Keratinocyte (primary cell): ENCODE measurements around the gene SMAD5.

ENCODE experiments used
- EZH2 ChIP-seq: IDR thresholded peaks from one replicate; pipeline ENCODE4 v1.6.1; 2012; ENCODE audit warnings: inconsistent platforms, mild to moderate bottlenecking, low read length, moderate library complexity
- TF ChIP-seq, protein P1 (sequence below), 3 experiments: IDR thresholded peaks in 1 of 3; conservative IDR thresholded peaks in 1 of 3; optimal IDR thresholded peaks in 1 of 3; 2 replicates in 2 of 3; 3 replicates in 1 of 3; pipeline versions ENCODE3 to v1.5.1; 2011; ENCODE audit warnings: low read length in 3 of 3, mild to moderate bottlenecking in 3 of 3, moderate library complexity in 2 of 3, control low read depth in 1 of 3, inconsistent platforms in 1 of 3; ENCODE audit not compliant: insufficient read depth in 2 of 3; ENCODE audit errors: extremely low read depth in 1 of 3

DNA sequence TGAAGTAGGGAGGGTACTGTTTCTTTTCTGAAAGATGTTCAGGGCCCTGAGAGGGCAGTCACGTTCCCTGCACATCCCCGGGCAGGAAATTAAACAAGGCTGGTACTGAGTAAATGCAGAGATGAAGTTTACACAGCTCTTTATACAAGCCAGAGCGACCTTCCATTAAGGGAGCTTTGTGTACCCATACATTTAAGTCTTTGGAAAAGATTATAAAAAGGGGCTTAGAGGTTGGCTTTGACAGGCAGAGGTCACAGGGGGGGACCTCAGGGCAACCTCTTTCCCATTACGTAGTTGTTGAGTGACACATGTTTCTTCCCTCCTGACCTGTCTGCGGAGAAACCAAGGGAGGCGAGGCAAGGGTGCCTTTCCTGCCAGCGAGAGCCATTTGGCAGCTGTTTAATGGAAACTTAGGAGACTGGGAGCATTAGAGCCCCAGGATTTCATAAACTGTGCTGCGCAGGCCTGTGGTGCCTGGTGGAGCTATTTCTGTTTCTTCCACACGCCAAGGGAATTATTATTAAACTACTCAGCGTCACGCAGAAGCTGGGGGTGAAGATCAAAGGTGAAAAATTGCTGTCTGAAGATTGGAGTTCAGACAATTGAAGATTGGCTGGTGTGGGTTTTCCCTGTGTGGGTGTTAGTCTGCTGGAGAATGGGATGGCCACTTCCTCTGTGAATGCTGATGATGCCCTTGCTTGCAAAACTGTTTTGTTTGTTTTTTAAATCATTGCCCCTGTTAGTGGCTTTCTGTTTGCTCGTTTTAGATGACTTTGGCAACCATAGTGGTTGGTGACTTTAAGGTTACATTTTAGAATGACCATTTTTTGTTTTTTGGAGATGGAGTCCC is 63.6 kb downstream of the SMAD5 start:
- TF ChIP-seq, protein P1, sequence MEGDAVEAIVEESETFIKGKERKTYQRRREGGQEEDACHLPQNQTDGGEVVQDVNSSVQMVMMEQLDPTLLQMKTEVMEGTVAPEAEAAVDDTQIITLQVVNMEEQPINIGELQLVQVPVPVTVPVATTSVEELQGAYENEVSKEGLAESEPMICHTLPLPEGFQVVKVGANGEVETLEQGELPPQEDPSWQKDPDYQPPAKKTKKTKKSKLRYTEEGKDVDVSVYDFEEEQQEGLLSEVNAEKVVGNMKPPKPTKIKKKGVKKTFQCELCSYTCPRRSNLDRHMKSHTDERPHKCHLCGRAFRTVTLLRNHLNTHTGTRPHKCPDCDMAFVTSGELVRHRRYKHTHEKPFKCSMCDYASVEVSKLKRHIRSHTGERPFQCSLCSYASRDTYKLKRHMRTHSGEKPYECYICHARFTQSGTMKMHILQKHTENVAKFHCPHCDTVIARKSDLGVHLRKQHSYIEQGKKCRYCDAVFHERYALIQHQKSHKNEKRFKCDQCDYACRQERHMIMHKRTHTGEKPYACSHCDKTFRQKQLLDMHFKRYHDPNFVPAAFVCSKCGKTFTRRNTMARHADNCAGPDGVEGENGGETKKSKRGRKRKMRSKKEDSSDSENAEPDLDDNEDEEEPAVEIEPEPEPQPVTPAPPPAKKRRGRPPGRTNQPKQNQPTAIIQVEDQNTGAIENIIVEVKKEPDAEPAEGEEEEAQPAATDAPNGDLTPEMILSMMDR (optimal IDR thresholded peaks at IDR 0.05 in 1 of 3, IDR thresholded peaks at IDR 0.05 in 1 of 3, conservative IDR thresholded peaks at IDR 0.05 in 1 of 3; ENCODE audit: extremely low read depth in 1 of 3, insufficient read depth in 2 of 3, low read length in 3 of 3) = no peak
- no peak for TF ChIP-seq EZH2
